CD14-positive monocyte (primary cell): ENCODE results near the gene RXFP1. TPM values are rescaled to one million over a fixed set of nuclear protein-coding genes. Genes with fewer than 3 reads are reported as not detected.

Source experiments
- DNase-seq, 3 donors: peaks; one replicate each; pipeline ENCODE4 v3.0.0-alpha.2; 2011 to 2022
- H2AFZ ChIP-seq: 2 replicates; pipeline ENCODE4 v1.6.0; 2012; ENCODE audit warnings: mild to moderate bottlenecking, low read depth, low read length, inconsistent platforms; ENCODE audit not compliant: insufficient read depth, poor library complexity, severe bottlenecking
- H3K27ac ChIP-seq, 2 donors: 1 replicate in 1 of 2; 2 replicates in 1 of 2; pipeline ENCODE4 v1.5.1; 2012 to 2013; ENCODE audit warnings: low read length in 2 of 2, control low read depth in 1 of 2, inconsistent platforms in 1 of 2, low read depth in 1 of 2, mild to moderate bottlenecking in 1 of 2
- H3K27me3 ChIP-seq, 2 donors: one replicate each; pipeline versions ENCODE4 v1.6.0 to v1.6.1; 2011 to 2013; ENCODE audit warnings: low read length in 2 of 2; ENCODE audit not compliant: control insufficient read depth in 2 of 2, insufficient read depth in 2 of 2
- H3K36me3 ChIP-seq, 2 donors: replicated peaks in 1 of 2; 1 replicate in 1 of 2; 2 replicates in 1 of 2; pipeline versions ENCODE4 v1.5.1 to v1.6.1; 2012 to 2013; ENCODE audit warnings: low read length in 2 of 2, control low read depth in 1 of 2, inconsistent platforms in 1 of 2, mild to moderate bottlenecking in 1 of 2; ENCODE audit not compliant: insufficient read depth in 2 of 2, control insufficient read depth in 1 of 2
- H3K4me1 ChIP-seq, 2 donors: 1 replicate in 1 of 2; 2 replicates in 1 of 2; pipeline versions ENCODE4 v1.5.1 to v1.6.1; 2012 to 2013; ENCODE audit warnings: low read length in 2 of 2, control low read depth in 1 of 2, inconsistent platforms in 1 of 2, mild to moderate bottlenecking in 1 of 2, moderate library complexity in 1 of 2; ENCODE audit not compliant: insufficient read depth in 2 of 2, control insufficient read depth in 1 of 2
- H3K4me2 ChIP-seq: replicated peaks from 2 replicates; pipeline ENCODE3; 2012; ENCODE audit warnings: low read length, moderate library complexity, mild to moderate bottlenecking; ENCODE audit not compliant: poor library complexity, severe bottlenecking; ENCODE audit errors: extremely low read depth
- H3K4me3 ChIP-seq, 3 experiments: fragments of 200-600 bp in 1 of 3; sonication (generic) in 1 of 3; replicated peaks in 1 of 3; 1 replicate in 2 of 3; 2 replicates in 1 of 3; pipeline ENCODE4 v1.5.1; 2011 to 2013; ENCODE audit warnings: low read length in 3 of 3, mild to moderate bottlenecking in 3 of 3, control low read depth in 2 of 3, low read depth in 2 of 3, inconsistent platforms in 1 of 3, moderate library complexity in 1 of 3
- H3K79me2 ChIP-seq: 2 replicates; pipeline ENCODE4 v1.6.0; 2012; ENCODE audit warnings: mild to moderate bottlenecking, control low read depth, inconsistent platforms, low read length, moderate library complexity; ENCODE audit not compliant: insufficient read depth
- H3K9ac ChIP-seq: 2 replicates; pipeline ENCODE4 v1.6.0; 2017; ENCODE audit warnings: low read length, mild to moderate bottlenecking; ENCODE audit not compliant: insufficient read depth, poor library complexity, severe bottlenecking
- H3K9me3 ChIP-seq, 2 donors: replicated peaks in 1 of 2; 1 replicate in 1 of 2; 2 replicates in 1 of 2; pipeline versions ENCODE4 v1.5.1 to v1.6.1; 2012 to 2013; ENCODE audit warnings: low read length in 2 of 2, control low read depth in 1 of 2; ENCODE audit not compliant: control insufficient read depth in 1 of 2, insufficient read depth in 1 of 2
- H4K20me1 ChIP-seq: 2 replicates; pipeline ENCODE4 v1.6.0; 2012; ENCODE audit warnings: mild to moderate bottlenecking, low read length, control low read depth, moderate library complexity; ENCODE audit not compliant: insufficient read depth
- H3K27ac Mint-ChIP-seq, 7 donors: one replicate each; pipeline ENCODE4 v1.8.0; 2020; ENCODE audit warnings: mild to moderate bottlenecking in 7 of 7, mixed read lengths in 7 of 7, moderate library complexity in 6 of 7, inconsistent platforms in 2 of 7
- H3K27me3 Mint-ChIP-seq, 3 donors: one replicate each; pipeline ENCODE4 v1.8.0; 2021 to 2022; ENCODE audit warnings: low read depth in 3 of 3, mild to moderate bottlenecking in 3 of 3, mixed read lengths in 3 of 3, moderate library complexity in 3 of 3, inconsistent platforms in 1 of 3
- H3K36me3 Mint-ChIP-seq, 2 donors: one replicate each; pipeline ENCODE4 v1.8.0; 2020; ENCODE audit warnings: mixed read lengths in 2 of 2, inconsistent platforms in 1 of 2, mild to moderate bottlenecking in 1 of 2
- H3K4me1 Mint-ChIP-seq: one replicate; pipeline ENCODE4 v1.8.0; 2020; ENCODE audit warnings: mild to moderate bottlenecking, mixed read lengths
- H3K4me3 Mint-ChIP-seq, 2 donors: one replicate each; pipeline ENCODE4 v1.8.0; 2020; ENCODE audit warnings: mild to moderate bottlenecking in 2 of 2, mixed read lengths in 2 of 2, moderate library complexity in 1 of 2
- H3K9me3 Mint-ChIP-seq, 7 donors: one replicate each; pipeline ENCODE4 v1.8.0; 2020 to 2022; ENCODE audit warnings: mixed read lengths in 7 of 7, mild to moderate bottlenecking in 6 of 7, moderate library complexity in 6 of 7, inconsistent platforms in 2 of 7
- WGBS: methylation state at CpG from one replicate; pipeline ENCODE4 v1.1.5; 2013; ENCODE audit warnings: missing lambda C conversion rate; ENCODE audit not compliant: insufficient coverage; 5-methylcytosine and 5-hydroxymethylcytosine counted together
- intact Hi-C, 2 donors: fragments of 100-400 bp; cut with micrococcal nuclease; formaldehyde crosslinking; loops; one replicate each; pipeline versions ENCODE4 v1.15.0 to v1.15.1; 2023
- polyA plus RNA-seq, 3 donors: library from polyadenylated mRNA; depleted of rRNA in 1 of 3; unstranded in 2 of 3; stranded (reverse) in 1 of 3; fragments of 300-500 nt in 2 of 3; fragments of >200 nt in 1 of 3; fragmentation: Illumina TruSeq in 2 of 3; gene quantifications; 1 replicate in 2 of 3; 2 replicates in 1 of 3; pipeline ENCODE4 v1.2.3, GENCODE V29; 2012 to 2021
- TF ChIP-seq, protein P1 (sequence below): fragments of 200-600 bp; IDR thresholded peaks from one replicate; pipeline ENCODE4 v1.8.0; 2022; ENCODE audit warnings: antibody characterized with exemption, mild to moderate bottlenecking

The RXFP1 gene
- polyA plus RNA-seq, 3 donors: 0.03 to 0.11 TPM; not detected in 1

DNA sequence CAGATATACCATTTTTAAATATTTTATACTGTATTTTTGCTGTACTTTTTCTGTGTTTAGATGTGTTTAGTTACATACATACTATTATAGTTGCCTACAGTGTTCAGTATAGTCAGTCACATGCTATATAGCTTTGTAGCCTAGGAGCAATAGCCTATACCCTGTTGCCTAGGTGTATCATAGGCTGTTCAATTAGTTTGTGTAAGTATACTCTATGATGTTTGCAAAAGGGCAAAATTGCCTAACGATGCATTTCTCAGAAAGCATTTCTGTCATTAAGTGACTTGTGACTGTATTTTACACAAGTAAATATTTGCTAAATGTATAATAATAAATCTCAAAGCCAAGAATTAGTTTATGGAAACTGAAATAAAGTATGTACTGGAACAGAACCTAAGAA lies 159.9 kb downstream of the RXFP1 start:
- Histone ChIP-seq H3K9ac (no peak overlapping the region), H2AFZ (no peak overlapping the region), H3K4me3 (no peak overlapping the region), H3K9me3 (no peaks in the 10 kb centered on the region), H3K27me3 (no peaks in the 10 kb centered on the region), H3K79me2 (peaks cover 9% of the 10 kb centered on the region), H4K20me1 (no peaks in the 10 kb centered on the region), H3K4me2 (no peak overlapping the region), H3K36me3 (peaks cover 22 to 66% of the 10 kb centered on the region in 2 donors), H3K27ac (no peak overlapping the region), H3K4me1 (no peaks in the 10 kb centered on the region)
- intact Hi-C loops: no loop called here
- Mint-ChIP-seq H3K36me3 (peaks cover 33 to 55% of the 10 kb centered on the region in 2 donors), H3K4me1 (no peaks in the 10 kb centered on the region), H3K27ac (no peak overlapping the region), H3K9me3 (no peaks in the 10 kb centered on the region), H3K27me3 (no peaks in the 10 kb centered on the region), H3K4me3 (no peak overlapping the region)
- TF ChIP-seq, protein P1, sequence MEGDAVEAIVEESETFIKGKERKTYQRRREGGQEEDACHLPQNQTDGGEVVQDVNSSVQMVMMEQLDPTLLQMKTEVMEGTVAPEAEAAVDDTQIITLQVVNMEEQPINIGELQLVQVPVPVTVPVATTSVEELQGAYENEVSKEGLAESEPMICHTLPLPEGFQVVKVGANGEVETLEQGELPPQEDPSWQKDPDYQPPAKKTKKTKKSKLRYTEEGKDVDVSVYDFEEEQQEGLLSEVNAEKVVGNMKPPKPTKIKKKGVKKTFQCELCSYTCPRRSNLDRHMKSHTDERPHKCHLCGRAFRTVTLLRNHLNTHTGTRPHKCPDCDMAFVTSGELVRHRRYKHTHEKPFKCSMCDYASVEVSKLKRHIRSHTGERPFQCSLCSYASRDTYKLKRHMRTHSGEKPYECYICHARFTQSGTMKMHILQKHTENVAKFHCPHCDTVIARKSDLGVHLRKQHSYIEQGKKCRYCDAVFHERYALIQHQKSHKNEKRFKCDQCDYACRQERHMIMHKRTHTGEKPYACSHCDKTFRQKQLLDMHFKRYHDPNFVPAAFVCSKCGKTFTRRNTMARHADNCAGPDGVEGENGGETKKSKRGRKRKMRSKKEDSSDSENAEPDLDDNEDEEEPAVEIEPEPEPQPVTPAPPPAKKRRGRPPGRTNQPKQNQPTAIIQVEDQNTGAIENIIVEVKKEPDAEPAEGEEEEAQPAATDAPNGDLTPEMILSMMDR: no peak
- DNase-seq: no peak
- no CpG with 5 or more reads among the region's 1 CpG for WGBS

DNA sequence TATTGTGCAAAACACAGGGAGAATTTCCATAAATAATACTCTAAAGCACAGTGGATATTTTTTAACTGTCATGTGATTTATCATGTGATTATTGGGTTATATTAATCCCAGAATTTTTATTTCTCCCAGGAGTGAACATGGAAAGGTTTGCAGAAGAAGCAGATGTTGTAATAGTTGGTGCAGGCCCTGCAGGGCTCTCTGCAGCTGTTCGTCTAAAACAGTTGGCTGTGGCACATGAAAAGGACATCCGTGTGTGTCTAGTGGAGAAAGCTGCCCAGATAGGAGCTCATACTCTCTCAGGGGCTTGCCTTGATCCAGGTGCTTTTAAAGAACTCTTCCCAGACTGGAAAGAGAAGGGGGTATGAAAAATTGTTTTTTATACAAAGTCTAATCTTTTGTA lies 160.4 kb downstream of the RXFP1 start:
- no peaks in the 10 kb centered on the region for H3K4me1 Mint-ChIP-seq
- Histone ChIP-seq H3K9me3 (no peaks in the 10 kb centered on the region), H4K20me1 (no peaks in the 10 kb centered on the region), H3K4me3 (no peak overlapping the region), H3K79me2 (peaks cover 9% of the 10 kb centered on the region), H3K36me3 (peaks cover 22 to 70% of the 10 kb centered on the region in 2 donors), H3K4me1 (no peaks in the 10 kb centered on the region), H3K27me3 (no peaks in the 10 kb centered on the region), H3K4me2 (no peak overlapping the region), H2AFZ (no peak overlapping the region), H3K27ac (no peak overlapping the region), H3K9ac (no peak overlapping the region)
- intact Hi-C loops: no loop called here
- WGBS: 43% methylated on average over 1 of the region's 2 CpGs
- no peaks in the 10 kb centered on the region for H3K9me3 Mint-ChIP-seq
- TF ChIP-seq, protein P1: no peak
- H3K4me3 Mint-ChIP-seq: no peak overlapping the region
- DNase-seq: no peak
- H3K27me3 Mint-ChIP-seq: no peaks in the 10 kb centered on the region
- peak overlapping the region in 1 of 7 donors; percentile 30 for H3K27ac Mint-ChIP-seq
- H3K36me3 Mint-ChIP-seq: peaks cover 37 to 57% of the 10 kb centered on the region in 2 donors
